BLaER1 treated with 17β-estradiol and CSF1 and Interleukin-3, amounts not matched to agents 10 nM and 100 nM (cell line): Measurements from ENCODE around the gene PIP5KL1.
A peak's percentile ranks its signal among the peaks of the same experiment; 100 is the strongest.

Experiments
- H3K27ac ChIP-seq, 11 experiments: shearing (Covaris generic); formaldehyde crosslinking; 2 replicates each; pipeline ENCODE4 v1.8.1; 2022
- H3K27me3 ChIP-seq, 11 experiments: shearing (Covaris generic); formaldehyde crosslinking; 2 replicates each; pipeline ENCODE4 v1.8.1; 2022
- H3K36me3 ChIP-seq, 11 experiments: shearing (Covaris generic); formaldehyde crosslinking; 2 replicates each; pipeline ENCODE4 v1.8.1; 2022
- H3K4me1 ChIP-seq, 10 experiments: shearing (Covaris generic); formaldehyde crosslinking; 2 replicates each; pipeline ENCODE4 v1.8.1; 2022
- H3K4me2 ChIP-seq, 11 experiments: shearing (Covaris generic); formaldehyde crosslinking; 2 replicates each; pipeline ENCODE4 v1.8.1; 2022
- H3K4me3 ChIP-seq, 10 experiments: shearing (Covaris generic); formaldehyde crosslinking; 2 replicates each; pipeline ENCODE4 v1.8.1; 2022
- H3K9ac ChIP-seq, 11 experiments: shearing (Covaris generic); formaldehyde crosslinking; 2 replicates each; pipeline ENCODE4 v1.8.1; 2022
- H3K9me3 ChIP-seq, 11 experiments: shearing (Covaris generic); formaldehyde crosslinking; replicated peaks in 1 of 11; 2 replicates each; pipeline ENCODE4 v1.8.1; 2022
- H4K20me1 ChIP-seq, 11 experiments: shearing (Covaris generic); formaldehyde crosslinking; 2 replicates each; pipeline ENCODE4 v1.8.1; 2022
- Cebpa-rat ChIP-seq, 11 experiments: shearing (Covaris generic); IDR thresholded peaks; 2 replicates each; pipeline ENCODE4 v1.8.1; 2022

Gene PIP5KL1

GRCh38 chr9:127927988-127928675 lies 2.4 kb downstream of the PIP5KL1 start:
- peak overlapping the region in 6 of 11 experiments; percentile 2 to 74 (median 54); a peak in 10 of 22 replicates for H3K4me2 ChIP-seq
- H4K20me1 ChIP-seq: peaks cover 13 to 66% (median 48%) of the 10 kb centered on the region in 11 experiments; a peak in 20 of 22 replicates
- TF ChIP-seq Cebpa-rat (IDR thresholded peaks at IDR 0.05): no peak
- H3K36me3 ChIP-seq: peaks cover 0 to 2% (median 0%) of the 10 kb centered on the region in 11 experiments; a peak in 2 of 22 replicates
- 0 out of 22 replicates have a peak overlapping the region, but pooled peaks of 1 of the 11 experiments have one; percentile 31 for H3K9ac ChIP-seq
- H3K4me3 ChIP-seq: peak overlapping the region in 1 of 10 experiments; percentile 44; a peak in 1 of 20 replicates
- H3K4me1 ChIP-seq: peaks cover 29 to 75% (median 33%) of the 10 kb centered on the region in 10 experiments
- H3K27ac ChIP-seq: no peak overlapping the region
- H3K27me3 ChIP-seq: peaks cover 63 to 75% (median 73%) of the 10 kb centered on the region in 11 experiments
- no peaks in the 10 kb centered on the region for H3K9me3 ChIP-seq

- Histone ChIP-seq H3K4me1 (peaks cover 29 to 70% (median 33%) of the 10 kb centered on the region in 10 experiments), H3K4me3 (peak overlapping the region; percentile 34 to 67 (median 50); a peak in 19 of 20 replicates), H3K36me3 (no peaks in the 10 kb centered on the region), H3K9me3 (no peaks in the 10 kb centered on the region), H3K4me2 (peak overlapping the region; percentile 77 to 94 (median 88)), H3K27me3 (peaks cover 63 to 78% (median 74%) of the 10 kb centered on the region in 11 experiments), H4K20me1 (peaks cover 13 to 66% (median 46%) of the 10 kb centered on the region in 11 experiments; a peak in 20 of 22 replicates), H3K27ac (no peak overlapping the region), H3K9ac (peak overlapping the region in 9 of 11 experiments; percentile 7 to 53 (median 29); a peak in 10 of 22 replicates)
- TF ChIP-seq Cebpa-rat (IDR thresholded peaks at IDR 0.05): no peak
These were observed 3.2 kb downstream of the PIP5KL1 start for GRCh38 chr9:127927201-127927987.

- Histone ChIP-seq H3K9ac (peak overlapping the region in 9 of 11 experiments; percentile 7 to 53 (median 29); a peak in 10 of 22 replicates), H3K27me3 (peaks cover 66 to 83% (median 78%) of the 10 kb centered on the region in 11 experiments), H3K4me1 (peaks cover 31 to 70% (median 36%) of the 10 kb centered on the region in 10 experiments), H3K4me3 (peak overlapping the region; percentile 34 to 67 (median 50); a peak in 19 of 20 replicates), H3K4me2 (peak overlapping the region; percentile 77 to 94 (median 88)), H3K36me3 (no peaks in the 10 kb centered on the region), H4K20me1 (peaks cover 13 to 66% (median 41%) of the 10 kb centered on the region in 11 experiments; a peak in 20 of 22 replicates), H3K9me3 (no peaks in the 10 kb centered on the region), H3K27ac (no peak overlapping the region)
- no peak for TF ChIP-seq Cebpa-rat (IDR thresholded peaks at IDR 0.05)
These were observed 3.7 kb downstream of the PIP5KL1 start for GRCh38 chr9:127926906-127927200.

DNA sequence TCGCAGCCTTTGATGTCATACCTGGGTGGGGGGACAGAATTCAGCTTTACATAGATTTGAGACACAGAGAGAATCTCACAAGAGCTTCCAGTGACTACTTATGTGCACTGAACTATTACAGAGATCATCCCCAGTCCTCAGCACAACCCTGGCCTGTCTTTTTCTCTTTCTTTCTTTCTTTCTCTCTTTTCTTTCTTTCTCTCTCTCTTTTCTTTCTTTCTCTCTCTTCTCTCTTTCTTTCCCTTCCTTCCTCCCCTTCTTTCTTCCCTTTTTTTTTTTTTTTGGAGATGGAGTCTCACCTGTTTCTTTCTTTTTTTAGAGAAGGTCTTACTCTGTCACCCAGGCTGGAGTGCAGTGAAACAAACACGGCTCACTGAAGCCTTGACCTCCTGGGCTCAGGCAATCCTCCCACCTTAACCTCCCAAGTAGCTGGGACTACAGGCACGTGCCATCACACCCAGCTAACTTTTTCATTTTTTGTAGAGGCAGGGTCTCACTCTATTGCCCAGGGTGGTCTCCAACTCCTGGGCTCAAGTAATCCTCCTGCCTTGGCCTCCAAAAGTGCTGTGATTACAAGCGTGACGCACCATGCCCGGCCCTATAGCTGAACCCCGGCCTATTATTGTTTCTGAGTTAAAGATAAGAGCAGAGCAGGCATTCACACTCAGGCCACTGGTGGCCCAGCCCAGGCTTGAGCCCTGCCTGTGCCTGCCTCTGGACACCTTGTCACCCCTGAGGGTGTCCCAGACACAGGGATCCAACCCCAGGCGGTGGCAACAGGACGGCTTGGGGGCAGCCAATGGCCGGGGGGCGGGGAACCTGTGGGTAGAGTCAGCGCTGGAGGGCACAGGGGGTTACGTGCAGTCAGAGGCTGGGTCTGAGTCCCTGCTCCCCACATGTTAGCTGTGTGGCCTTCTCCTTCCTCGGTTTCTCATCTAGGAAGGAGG lies 4.3 kb downstream of the PIP5KL1 start:
- H4K20me1 ChIP-seq: peaks cover 10 to 62% (median 35%) of the 10 kb centered on the region in 11 experiments; a peak in 20 of 22 replicates
- peak overlapping the region in 5 of 11 experiments; percentile 7 to 52 (median 29); a peak in 2 of 22 replicates for H3K9ac ChIP-seq
- H3K27ac ChIP-seq: no peak overlapping the region
- no peaks in the 10 kb centered on the region for H3K9me3 ChIP-seq
- no peak for TF ChIP-seq Cebpa-rat (IDR thresholded peaks at IDR 0.05)
- peak overlapping the region; percentile 77 to 94 (median 88) for H3K4me2 ChIP-seq
- H3K4me3 ChIP-seq: peak overlapping the region in 9 of 10 experiments; percentile 34 to 67 (median 49); a peak in 13 of 20 replicates
- peaks cover 68 to 85% (median 80%) of the 10 kb centered on the region in 11 experiments for H3K27me3 ChIP-seq
- no peaks in the 10 kb centered on the region for H3K36me3 ChIP-seq
- H3K4me1 ChIP-seq: peaks cover 31 to 70% (median 34%) of the 10 kb centered on the region in 10 experiments

- peaks cover 33 to 72% (median 40%) of the 10 kb centered on the region in 10 experiments for H3K4me1 ChIP-seq
- H3K36me3 ChIP-seq: no peaks in the 10 kb centered on the region
- TF ChIP-seq Cebpa-rat (IDR thresholded peaks at IDR 0.05): no peak
- H3K9ac ChIP-seq: no peak overlapping the region
- no peak overlapping the region for H3K4me2 ChIP-seq
- H3K27ac ChIP-seq: no peak overlapping the region
- peaks cover 3 to 50% (median 23%) of the 10 kb centered on the region in 11 experiments; a peak in 19 of 22 replicates for H4K20me1 ChIP-seq
- H3K4me3 ChIP-seq: no peak overlapping the region
- H3K27me3 ChIP-seq: peaks cover 62 to 78% (median 72%) of the 10 kb centered on the region in 11 experiments
- no peaks in the 10 kb centered on the region for H3K9me3 ChIP-seq
These were observed 5.7 kb downstream of the PIP5KL1 start for GRCh38 chr9:127924736-127925444.

- peaks cover 44 to 72% (median 50%) of the 10 kb centered on the region in 10 experiments for H3K4me1 ChIP-seq
- no peak overlapping the region for H3K4me3 ChIP-seq
- no peaks in the 10 kb centered on the region for H3K9me3 ChIP-seq
- no peak overlapping the region for H3K9ac ChIP-seq
- peaks cover 50 to 67% (median 61%) of the 10 kb centered on the region in 11 experiments for H3K27me3 ChIP-seq
- H3K4me2 ChIP-seq: peak overlapping the region in 4 of 11 experiments; percentile 3 to 59 (median 35); a peak in 5 of 22 replicates
- no peak overlapping the region for H3K27ac ChIP-seq
- TF ChIP-seq Cebpa-rat (IDR thresholded peaks at IDR 0.05): no peak
- H4K20me1 ChIP-seq: peaks cover 0 to 39% (median 12%) of the 10 kb centered on the region in 11 experiments; a peak in 17 of 22 replicates
- H3K36me3 ChIP-seq: no peaks in the 10 kb centered on the region
These were observed 6.8 kb downstream of the PIP5KL1 start for GRCh38 chr9:127923771-127924170.

GRCh38 chr9:127923046-127923445 lies 7.5 kb downstream of the PIP5KL1 start:
- no peak overlapping the region for H3K9ac ChIP-seq
- H3K4me1 ChIP-seq: peaks cover 51 to 72% (median 55%) of the 10 kb centered on the region in 10 experiments
- no peak overlapping the region for H3K4me2 ChIP-seq
- no peak overlapping the region for H3K4me3 ChIP-seq
- peaks cover 0 to 32% (median 5%) of the 10 kb centered on the region in 11 experiments; a peak in 13 of 22 replicates for H4K20me1 ChIP-seq
- no peak overlapping the region for H3K27ac ChIP-seq
- no peaks in the 10 kb centered on the region for H3K36me3 ChIP-seq
- H3K9me3 ChIP-seq: no peaks in the 10 kb centered on the region
- H3K27me3 ChIP-seq: peaks cover 43 to 59% (median 53%) of the 10 kb centered on the region in 11 experiments
- TF ChIP-seq Cebpa-rat (IDR thresholded peaks at IDR 0.05): no peak
